Kidney (tissue), 14 donors: Measurements from ENCODE around the gene AKAP13. TPM values are rescaled to one million over a fixed set of nuclear protein-coding genes. Genes with fewer than 3 reads are reported as not detected.
A peak's percentile ranks its signal among the peaks of the same experiment; 100 is the strongest.

Source experiments
- DNase-seq, 5 donors: peaks; one replicate each; pipeline ENCODE4 v3.0.0-alpha.2; 2013 to 2020
- FAIRE-seq: peaks from 2 replicates; lab custom pipeline; 2012; peaks lifted over from hg19 to GRCh38; lab: Jason Lieb, UNC
- H3K27ac ChIP-seq, 2 donors: one replicate each; pipeline ENCODE4 v1.7.0; 2013; ENCODE audit warnings: low read depth in 2 of 2, low read length in 2 of 2, inconsistent platforms in 1 of 2
- H3K27me3 ChIP-seq: one replicate; pipeline ENCODE4 v1.7.1; 2013; ENCODE audit warnings: low read length, inconsistent platforms; ENCODE audit not compliant: control insufficient read depth, insufficient read depth
- H3K36me3 ChIP-seq, 3 donors: one replicate each; pipeline versions ENCODE4 v1.7.0 to v1.7.1; 2013; ENCODE audit warnings: low read length in 3 of 3, control low read depth in 1 of 3, inconsistent platforms in 1 of 3; ENCODE audit not compliant: insufficient read depth in 3 of 3, control insufficient read depth in 2 of 3
- H3K4me1 ChIP-seq, 3 donors: one replicate each; pipeline versions ENCODE4 v1.7.0 to v1.7.1; 2013; ENCODE audit warnings: low read length in 3 of 3, inconsistent platforms in 1 of 3, low read depth in 1 of 3; ENCODE audit not compliant: control insufficient read depth in 2 of 3, insufficient read depth in 2 of 3
- H3K4me3 ChIP-seq, 3 donors: one replicate each; pipeline versions ENCODE4 v1.7.0 to v1.8.1; 2013; ENCODE audit warnings: low read length in 3 of 3, control low read depth in 1 of 3, inconsistent platforms in 1 of 3
- H3K9ac ChIP-seq, 3 donors: one replicate each; pipeline versions ENCODE4 v1.7.0 to v1.7.1; 2013; ENCODE audit warnings: low read length in 3 of 3, control low read depth in 1 of 3, inconsistent platforms in 1 of 3
- H3K9me3 ChIP-seq, 3 donors: one replicate each; pipeline versions ENCODE4 v1.7.0 to v1.7.1; 2013; ENCODE audit warnings: low read length in 3 of 3, control low read depth in 1 of 3, inconsistent platforms in 1 of 3; ENCODE audit not compliant: control insufficient read depth in 2 of 3, insufficient read depth in 1 of 3
- intact Hi-C: fragments of 100-400 bp; cut with DNase I; formaldehyde crosslinking; loops from one replicate; pipeline ENCODE4 v1.11.1; 2022
- polyA plus RNA-seq: library from polyadenylated mRNA; stranded (reverse); fragments of 350-450 nt; fragmentation: Illumina TruSeq; extraction: RNeasy Lipid Tissue Mini Kit (QIAGEN cat#74804); gene quantifications from one replicate; pipeline ENCODE4 v1.2.3, GENCODE V29; 2014; ENCODE audit warnings: low read depth, low replicate concordance; ENCODE audit not compliant: insufficient read depth
- total RNA-seq: library from RNA; stranded (reverse); fragmentation: NEBNext Ultra II Directional; extraction: Animal tissue kit (Norgen Biotek cat#: 25700); gene quantifications from one replicate; pipeline ENCODE4 v1.2.1, GENCODE V29; 2021
- TF ChIP-seq, protein P1 (sequence below): IDR thresholded peaks from 3 replicates; pipeline ENCODE4 v1.5.1; 2012; ENCODE audit warnings: mild to moderate bottlenecking, moderate library complexity, borderline replicate concordance; ENCODE audit not compliant: insufficient read depth; ENCODE audit errors: extremely low read depth
- donor health status: control.
- donor health status: control.
- donor health status: control.
- donor health status: control.
- donor health status: control.
- donor health status: DM: yes; HTN: yes; CAD: no.
- donor health status: Normal renal cell carcinoma (clear cell type).

AKAP13 gene
- total and polyA plus RNA-seq, 2 donors from 2014 or later = 18.8 to 174 TPM

DNA sequence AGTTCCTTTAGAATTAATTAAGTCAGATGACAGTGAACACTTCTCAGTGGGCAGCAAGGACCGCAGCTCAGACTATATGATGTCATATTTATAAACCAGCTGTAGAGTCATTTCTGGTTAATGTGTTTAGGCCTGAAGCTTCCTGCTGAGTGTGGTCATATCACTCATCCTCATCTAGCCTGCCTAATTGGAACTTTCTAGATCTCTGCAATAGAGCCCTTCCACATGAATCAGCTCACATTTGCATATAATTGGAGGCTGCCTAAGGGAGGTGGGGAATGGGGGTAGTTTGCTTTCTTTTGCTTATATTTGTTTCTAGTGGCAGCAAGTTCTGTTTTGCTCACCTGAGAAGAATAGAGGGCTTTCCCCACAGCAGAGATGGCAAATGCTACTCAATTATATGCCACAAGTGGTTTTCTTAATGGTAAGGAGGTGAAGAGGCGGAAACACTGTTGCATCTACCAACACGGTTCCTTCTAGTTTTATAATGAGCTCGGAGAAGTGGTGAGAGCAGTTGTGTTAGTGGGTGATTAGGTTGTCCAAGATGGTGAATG, 266.2 kb downstream of the AKAP13 start:
- TF ChIP-seq, protein P1, sequence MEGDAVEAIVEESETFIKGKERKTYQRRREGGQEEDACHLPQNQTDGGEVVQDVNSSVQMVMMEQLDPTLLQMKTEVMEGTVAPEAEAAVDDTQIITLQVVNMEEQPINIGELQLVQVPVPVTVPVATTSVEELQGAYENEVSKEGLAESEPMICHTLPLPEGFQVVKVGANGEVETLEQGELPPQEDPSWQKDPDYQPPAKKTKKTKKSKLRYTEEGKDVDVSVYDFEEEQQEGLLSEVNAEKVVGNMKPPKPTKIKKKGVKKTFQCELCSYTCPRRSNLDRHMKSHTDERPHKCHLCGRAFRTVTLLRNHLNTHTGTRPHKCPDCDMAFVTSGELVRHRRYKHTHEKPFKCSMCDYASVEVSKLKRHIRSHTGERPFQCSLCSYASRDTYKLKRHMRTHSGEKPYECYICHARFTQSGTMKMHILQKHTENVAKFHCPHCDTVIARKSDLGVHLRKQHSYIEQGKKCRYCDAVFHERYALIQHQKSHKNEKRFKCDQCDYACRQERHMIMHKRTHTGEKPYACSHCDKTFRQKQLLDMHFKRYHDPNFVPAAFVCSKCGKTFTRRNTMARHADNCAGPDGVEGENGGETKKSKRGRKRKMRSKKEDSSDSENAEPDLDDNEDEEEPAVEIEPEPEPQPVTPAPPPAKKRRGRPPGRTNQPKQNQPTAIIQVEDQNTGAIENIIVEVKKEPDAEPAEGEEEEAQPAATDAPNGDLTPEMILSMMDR = no peak
- intact Hi-C loops = no loop called here
- peaks cover 0 to 9% (median 2%) of the 10 kb centered on the region in 3 donors for H3K4me1 ChIP-seq
- no peak overlapping the region for H3K4me3 ChIP-seq
- H3K36me3 ChIP-seq = peaks cover 0 to 6% (median 2%) of the 10 kb centered on the region in 3 donors
- no peaks in the 10 kb centered on the region for H3K27me3 ChIP-seq
- no peak overlapping the region for H3K9ac ChIP-seq
- DNase-seq (no peak), FAIRE-seq (no peak)
- no peak overlapping the region for H3K27ac ChIP-seq
- H3K9me3 ChIP-seq = no peaks in the 10 kb centered on the region

- DNase-seq (peak in 1 of 5 donors; percentile 33), FAIRE-seq (no peak)
- Histone ChIP-seq H3K36me3 (peaks cover 0 to 8% (median 6%) of the 10 kb centered on the region in 3 donors), H3K4me3 (no peak overlapping the region), H3K27me3 (no peaks in the 10 kb centered on the region), H3K4me1 (peaks cover 0 to 9% (median 2%) of the 10 kb centered on the region in 3 donors), H3K27ac (no peak overlapping the region), H3K9ac (no peak overlapping the region), H3K9me3 (no peaks in the 10 kb centered on the region)
- intact Hi-C loops = no loop called here
- TF ChIP-seq, protein P1 = no peak
These were observed 269.0 kb downstream of the AKAP13 start for GRCh38 chr15:85649372-85649771.

DNA sequence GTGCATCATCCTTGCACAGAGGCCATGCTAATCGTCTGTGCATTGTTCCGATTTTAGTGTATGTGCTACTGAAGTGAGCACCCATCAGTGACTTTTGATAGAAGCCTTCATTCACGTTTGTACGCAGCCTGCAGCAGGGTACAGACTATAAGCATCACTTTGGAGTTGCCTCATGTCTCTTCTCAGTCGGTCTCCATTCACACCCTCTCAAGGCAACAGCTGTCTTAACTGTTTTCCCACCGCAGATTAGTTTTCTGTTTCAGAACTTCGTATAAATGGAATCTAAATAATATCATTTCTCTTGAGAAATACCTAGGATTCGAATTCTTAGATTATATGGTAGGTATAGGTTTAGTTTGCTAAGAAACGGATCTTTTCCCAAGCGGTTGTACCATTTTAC, 271.1 kb downstream of the AKAP13 start:
- H3K27me3 ChIP-seq = no peaks in the 10 kb centered on the region
- peaks cover 0 to 8% (median 8%) of the 10 kb centered on the region in 3 donors for H3K36me3 ChIP-seq
- DNase-seq (no peak), FAIRE-seq (no peak)
- no peaks in the 10 kb centered on the region for H3K9me3 ChIP-seq
- intact Hi-C loops = no loop called here
- no peak overlapping the region for H3K9ac ChIP-seq
- peaks cover 0 to 9% (median 2%) of the 10 kb centered on the region in 3 donors for H3K4me1 ChIP-seq
- no peak overlapping the region for H3K4me3 ChIP-seq
- no peak overlapping the region for H3K27ac ChIP-seq
- TF ChIP-seq, protein P1 = no peak
